NCI-H1417 (cell line): Measurements from ENCODE around the gene ATP13A1.

Source experiments
- DNase-seq, 3 experiments: peaks; one replicate each; lab custom pipeline; 2025; lab: John Stamatoyannopoulos, UW

Gene ATP13A1

DNA sequence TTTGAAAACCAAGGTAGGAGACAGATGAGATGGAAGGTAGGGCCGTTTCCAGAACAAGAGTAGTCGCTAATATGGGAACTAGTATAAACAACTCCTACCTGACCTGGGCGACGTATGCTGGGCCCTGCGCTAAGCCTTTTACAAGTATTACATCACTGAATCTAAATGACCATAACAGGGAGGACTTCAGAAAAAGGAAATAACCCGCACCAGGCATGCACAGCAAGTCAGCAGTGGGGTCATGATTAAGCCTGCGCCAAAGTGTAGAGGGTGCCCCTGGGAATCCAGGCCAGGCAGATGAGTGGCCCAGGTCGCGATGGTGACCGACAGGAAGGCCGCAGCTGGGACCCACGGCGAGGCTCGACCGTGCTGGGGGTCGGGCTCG lies 613 bp downstream of the ATP13A1 start:
- DNase-seq: no peak

DNA sequence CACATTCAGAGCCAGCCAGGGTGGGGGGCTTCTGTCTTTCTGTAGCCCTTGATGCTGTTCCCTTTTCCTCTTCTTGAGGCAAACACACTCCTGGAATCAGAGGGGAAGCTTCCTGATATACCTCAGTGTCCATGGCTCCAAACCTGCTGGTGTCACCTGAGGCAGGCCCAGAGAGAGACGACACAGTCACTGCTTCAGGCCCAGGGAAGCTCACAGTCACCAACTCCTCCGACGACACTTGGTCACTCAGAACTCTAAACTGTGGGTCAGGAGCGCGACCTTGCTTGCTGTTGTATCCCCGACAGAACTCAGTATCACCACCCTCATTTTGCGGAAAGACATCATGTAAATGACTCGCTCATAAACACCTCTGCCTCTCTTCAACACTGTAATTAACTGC lies 1.1 kb downstream of the ATP13A1 start:
- DNase-seq: no peak

DNA sequence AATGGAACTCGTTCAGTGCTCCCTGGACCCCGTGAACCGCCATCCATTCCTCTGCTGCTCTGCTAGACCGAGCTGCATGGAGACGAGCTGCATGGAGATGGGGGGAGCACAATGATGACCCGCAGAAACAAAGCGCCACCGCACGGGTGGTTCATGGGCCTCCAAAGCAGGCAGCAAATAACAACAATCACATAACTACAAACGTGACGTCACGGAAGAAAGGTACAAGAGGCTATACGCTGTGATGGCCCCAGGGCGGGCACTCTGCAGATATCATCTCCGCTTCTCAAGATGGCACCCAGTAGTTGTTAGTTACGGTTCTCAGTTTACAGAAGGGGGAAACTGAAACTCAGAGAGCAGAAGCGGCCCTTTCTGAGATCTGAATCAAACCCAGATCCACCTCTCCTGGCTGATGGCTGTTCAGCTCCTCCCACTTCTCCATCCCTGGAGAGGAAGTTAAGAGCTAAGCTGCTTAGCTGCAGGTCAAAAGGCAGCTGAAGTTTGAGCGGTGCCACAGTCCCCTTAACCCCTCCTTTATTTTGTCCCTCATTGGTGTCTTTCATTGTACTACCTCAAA lies 1.7 kb downstream of the ATP13A1 start:
- DNase-seq: no peak

DNA sequence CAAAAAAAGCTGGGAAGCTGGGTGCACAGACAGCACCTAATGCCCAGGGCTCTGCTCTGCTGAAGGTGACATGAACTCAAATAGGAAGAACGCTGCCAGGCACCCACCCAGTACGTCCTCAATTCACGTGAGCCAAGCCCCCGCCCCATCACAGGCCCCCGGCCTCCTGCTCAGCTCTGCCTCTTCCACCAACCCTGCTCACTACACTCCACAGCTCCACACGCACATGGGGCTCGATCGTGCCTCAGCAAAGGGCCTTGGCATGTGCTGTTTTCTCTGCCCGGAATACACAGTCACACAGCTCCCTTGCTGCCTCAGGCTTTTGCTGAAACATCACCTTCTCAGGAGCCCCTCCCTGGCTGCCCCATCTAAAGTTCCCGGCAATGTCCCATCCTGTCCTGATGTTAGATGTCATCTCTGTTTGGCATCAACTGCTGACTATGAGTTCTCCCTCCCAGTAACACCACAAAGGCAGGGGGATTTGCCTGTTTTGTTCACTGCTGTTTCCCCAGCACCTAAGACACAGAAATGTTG lies 2.3 kb downstream of the ATP13A1 start:
- no peak for DNase-seq

DNA sequence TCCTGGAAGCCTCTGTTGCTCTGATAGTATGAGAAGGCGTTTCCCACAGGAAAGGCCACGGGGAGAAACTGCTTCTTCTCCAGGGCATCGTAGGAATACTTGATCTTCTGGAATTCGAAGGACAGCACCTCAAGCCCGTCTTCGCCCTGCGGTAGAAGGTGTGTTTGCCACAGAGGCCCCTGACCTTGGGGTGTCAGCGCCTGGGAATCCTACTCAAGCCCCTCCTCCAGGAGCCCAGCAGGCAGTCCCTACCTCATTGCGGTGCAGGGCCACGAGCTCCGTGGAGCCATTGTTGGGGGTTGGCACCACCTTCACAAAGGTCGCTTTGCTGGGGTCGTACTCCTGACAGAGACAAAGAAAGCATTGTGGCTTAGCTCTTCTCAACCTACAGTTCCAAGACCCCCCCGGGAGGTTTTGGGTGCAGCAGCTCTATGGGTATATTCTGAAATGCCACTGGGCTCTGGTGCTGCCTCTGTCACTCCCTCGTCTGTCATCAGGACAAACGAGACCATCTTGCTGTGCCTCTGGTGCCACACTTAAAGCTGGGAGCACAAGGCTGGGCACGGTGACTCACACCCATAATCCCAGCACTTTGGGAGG lies 3.7 kb downstream of the ATP13A1 start:
- no peak for DNase-seq

DNA sequence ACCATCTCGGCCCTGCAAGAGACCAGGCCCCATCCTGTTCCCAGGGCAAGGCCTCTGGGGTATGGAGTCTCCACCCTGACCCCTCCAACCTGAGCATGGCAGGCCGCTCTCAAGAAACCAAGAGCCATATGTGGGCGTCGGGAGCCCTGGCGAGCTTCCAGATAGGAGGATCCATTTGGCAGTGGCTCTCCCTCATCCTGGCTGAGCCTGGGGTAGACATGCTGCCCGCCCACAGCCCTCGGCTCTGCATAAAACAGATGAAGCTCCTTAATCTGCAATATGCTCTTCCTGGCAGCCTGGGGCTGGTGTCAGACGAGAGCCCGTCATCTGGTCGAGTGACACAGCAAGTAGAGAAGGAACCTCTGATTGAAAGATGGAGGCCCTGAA lies 6.1 kb downstream of the ATP13A1 start:
- DNase-seq: no peak

DNA sequence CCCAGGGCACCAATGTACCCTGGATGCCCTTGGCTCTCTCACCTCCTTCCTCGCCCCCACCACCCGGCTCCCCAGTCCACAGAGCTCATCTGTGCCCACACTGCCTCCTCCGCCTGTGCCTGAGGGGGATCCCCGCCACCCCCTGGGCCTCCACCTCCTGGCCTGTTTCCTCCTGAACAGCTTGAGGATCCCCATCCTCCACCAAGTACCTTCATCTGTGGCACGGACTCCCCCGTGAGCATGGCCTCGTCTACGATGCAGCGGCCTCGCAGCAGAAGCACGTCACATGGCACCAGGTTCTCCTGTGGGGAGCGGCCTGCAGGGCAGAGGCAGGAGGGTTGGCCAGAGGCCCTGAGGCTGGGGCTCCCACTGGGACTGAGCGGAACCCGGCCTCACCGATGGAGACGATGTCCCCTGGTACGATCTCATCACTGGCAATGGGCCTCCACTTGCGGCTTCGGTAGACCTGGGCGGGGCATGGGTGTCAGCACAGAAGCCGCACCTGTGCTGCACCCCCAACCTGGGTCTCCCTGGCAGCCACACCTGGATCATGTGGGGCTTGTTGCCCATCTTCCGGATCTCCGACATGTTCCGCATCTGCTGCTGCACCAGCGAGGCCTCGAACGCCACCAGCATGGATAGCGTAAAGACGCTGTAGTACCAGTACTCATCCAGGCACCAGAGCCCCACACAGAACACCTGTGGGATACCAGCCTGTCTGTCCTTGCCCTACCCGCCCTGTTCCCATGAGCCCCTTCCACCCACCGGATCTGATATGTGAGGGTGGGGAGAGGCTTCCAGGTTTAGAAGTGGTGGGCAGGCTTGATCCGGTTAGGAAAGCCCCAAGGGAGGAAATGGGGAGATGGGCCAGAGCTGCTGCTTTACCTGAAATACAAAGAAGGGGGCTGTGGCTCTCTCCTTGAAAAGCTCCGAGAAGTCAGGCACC lies 6.8 kb downstream of the ATP13A1 start:
- no peak for DNase-seq

DNA sequence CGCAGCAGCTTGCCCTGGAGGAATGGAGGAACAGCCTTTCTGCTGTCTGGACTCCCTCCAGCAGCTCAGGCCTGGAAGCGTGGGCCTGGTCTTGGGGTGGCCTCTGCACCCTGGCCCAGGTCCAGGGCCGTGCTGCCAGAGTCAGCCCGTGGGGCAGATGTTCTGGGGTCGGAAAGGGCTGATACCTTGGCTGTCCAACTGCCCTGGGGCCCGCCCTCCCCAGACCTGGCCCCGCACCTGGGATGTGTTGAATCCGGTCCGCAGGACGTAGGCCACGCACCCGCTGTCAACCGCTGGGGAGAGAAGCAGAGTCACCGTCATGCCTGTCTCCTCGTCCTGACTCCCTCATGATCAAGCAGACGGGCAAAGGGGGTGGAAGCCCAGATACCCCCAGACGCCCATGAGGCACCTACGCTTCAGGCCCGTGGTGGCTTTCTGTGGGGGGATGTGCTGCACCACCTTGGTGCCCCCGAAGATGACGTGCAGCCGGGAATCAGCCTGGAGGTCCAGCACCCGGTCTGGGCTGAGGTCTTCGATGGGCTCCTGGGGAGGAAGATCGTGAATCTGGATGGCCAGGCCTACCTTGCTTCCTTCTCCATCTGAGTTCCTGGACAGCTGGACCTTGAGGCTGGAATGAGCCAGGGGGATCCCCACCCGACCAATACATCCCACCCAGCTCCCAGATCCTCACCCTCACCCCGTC lies 7.7 kb downstream of the ATP13A1 start:
- DNase-seq: no peak

DNA sequence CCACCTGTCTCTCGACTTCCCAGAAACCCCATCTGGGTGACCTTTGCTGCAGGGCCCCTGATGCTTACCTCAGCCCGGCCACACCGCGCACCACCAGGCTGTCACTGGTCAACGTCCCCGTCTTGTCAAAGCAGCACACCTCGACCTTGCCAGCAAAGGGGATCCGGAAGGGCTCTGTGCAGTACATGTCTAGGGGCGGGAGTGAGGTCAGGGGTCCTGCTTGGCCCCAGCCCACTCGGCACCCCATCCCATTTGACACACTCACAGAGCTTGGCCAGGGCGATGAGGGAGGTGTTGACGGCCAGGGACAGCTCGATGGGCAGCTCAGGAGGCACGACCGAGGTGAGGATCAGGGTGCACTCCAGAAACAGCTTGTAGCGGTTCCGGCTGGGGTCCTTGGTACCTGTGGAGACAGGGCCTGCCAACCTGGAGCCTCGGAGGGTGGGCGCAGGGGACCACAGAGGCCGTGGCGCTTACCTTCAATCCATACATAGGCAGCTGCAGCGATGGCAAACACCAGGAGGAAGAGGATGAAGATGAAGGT lies 8.4 kb downstream of the ATP13A1 start:
- DNase-seq: no peak

DNA sequence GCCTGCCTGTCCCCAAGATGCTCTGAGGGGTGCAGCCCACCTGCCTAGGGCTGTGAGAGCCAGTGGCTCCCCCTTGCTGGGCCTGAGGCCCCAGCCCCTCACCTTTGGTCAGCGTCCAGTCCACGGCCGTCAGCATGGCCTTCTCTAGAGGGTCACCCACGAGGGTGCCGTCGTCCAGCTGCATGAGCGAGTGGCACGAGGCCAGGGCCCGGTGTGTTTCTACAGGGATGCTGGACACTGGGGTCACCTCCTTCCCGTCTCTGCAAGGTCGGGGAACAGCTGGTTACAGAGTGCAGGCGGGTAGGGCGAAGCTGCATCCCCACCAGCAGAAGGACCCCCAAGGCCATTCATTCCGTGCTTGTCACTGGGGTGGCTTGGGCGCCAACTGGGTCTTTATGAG lies 9.0 kb downstream of the ATP13A1 start:
- DNase-seq: no peak

DNA sequence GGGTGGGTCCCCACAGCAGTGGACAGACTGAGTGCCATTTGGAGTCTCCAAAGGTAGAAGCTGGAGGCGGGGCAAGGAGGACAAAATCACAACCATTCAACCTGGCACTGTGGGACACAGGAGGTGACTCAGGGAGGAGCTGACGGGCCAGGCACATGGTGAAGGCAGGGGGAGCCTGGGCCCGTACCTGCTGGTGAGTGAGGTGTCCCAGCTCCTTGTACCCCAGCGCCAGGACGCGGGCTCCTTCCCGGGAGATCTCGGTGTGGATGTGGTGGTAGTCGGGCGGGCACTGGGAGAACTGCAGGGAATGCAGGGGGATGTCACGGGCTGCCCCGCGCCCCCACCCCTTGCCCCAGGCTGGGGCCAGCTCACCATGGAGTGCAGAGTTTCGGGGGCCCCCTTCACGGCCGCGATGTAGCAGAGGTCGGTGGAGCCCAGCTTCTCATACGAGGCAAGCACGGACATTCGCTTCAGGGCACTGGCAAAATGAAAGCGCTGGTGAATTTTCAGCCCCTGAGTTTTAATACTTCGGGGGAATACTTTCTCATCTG lies 9.8 kb downstream of the ATP13A1 start:
- no peak for DNase-seq

DNA sequence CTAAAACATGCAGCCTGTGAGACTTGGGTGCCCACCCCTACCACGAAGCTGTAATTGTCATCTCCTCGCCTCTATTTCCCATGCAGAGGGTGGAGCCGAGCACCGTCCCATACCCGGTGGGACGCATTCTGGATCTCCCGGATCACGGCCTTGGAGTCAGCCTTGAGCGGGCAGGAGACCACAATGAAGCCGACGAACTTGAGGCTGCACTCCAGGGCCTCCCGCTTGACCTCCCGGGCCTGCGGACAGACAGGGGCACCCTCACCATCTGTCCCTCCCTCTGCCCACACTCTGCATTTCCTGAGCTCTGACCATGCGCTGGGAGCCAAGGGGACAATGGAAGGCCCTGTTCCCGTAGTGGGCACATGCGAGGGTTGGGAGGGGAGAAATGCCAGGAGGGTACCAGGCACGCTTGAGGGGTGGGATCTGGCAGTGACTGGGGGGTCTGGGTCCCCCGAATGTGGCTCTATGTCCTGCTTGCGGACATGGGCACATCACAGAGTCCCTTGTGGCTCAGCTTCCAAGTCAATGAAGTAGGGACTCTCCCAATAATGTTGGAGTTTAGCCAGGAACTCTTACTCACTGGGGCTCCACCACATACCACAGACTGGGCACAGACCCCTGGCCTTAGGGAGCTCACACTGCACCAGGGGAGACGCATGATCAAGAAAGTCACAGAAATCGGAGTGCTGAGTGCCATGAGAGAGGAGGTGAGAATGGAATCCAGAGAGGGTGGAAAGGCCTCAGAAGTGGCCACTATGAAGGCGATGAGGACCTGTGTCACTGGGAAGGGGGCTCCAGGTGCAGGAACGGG lies 10.8 kb downstream of the ATP13A1 start:
- no peak for DNase-seq

DNA sequence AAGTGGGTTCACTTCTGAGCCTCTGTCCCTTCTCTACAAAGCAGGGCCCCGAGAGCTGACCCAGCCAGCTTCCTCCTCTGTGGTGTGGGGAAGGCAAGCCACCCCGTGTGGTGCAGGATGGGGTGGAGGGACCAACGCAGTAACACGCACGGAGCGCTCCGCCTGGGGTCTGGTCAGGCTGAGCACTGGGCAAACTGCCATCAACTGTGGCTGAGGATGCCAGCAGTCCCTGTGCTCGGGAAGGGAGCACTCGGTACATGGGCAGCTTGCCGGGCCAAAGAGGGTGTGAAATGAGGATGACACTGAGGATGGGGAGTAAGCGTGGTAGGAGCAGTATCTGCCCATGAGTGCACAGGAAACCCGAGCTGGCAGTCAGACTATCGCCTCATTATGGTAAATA lies 12.4 kb downstream of the ATP13A1 start:
- no peak for DNase-seq

DNA sequence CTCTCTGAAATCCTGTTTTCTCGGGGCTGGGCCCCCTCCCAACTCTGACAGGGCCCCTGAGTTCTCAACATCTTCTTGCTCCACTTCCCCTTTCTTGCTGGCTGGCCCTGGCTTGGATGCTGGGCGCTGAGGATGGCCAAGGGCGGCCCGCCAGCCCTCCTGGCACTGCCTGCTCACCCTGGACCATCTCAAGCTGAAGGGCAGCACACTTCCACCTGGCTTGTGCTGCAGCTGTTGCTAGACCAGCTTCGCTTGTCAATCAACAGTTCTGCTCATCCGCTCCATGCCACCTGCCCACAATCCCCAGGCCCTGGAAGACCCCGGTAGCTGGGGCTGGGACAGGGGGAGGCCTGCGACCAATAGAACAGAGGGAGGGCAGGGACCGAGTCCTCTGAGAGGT lies 13.1 kb downstream of the ATP13A1 start:
- no peak for DNase-seq

DNA sequence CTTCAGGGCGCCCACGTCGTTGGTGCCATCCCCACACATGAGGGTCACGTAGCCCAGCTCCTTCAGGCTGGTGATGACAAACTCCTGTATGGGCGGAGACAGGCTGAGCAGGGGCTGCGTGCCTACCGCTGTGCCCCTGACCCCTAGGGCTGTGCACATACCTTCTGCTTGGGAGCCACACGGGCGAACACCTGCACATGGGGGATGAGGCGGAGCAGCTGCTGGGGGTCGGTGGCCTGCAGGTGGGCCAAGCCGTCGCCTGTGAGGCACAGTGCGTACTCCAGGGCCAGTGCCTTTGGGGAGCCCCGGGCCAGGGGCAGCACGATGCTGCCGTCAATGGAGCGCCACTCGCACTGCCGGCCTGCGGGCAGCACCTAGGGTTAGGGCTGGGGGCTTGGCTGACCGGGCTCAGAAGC lies 13.9 kb downstream of the ATP13A1 start:
- DNase-seq: no peak

DNA sequence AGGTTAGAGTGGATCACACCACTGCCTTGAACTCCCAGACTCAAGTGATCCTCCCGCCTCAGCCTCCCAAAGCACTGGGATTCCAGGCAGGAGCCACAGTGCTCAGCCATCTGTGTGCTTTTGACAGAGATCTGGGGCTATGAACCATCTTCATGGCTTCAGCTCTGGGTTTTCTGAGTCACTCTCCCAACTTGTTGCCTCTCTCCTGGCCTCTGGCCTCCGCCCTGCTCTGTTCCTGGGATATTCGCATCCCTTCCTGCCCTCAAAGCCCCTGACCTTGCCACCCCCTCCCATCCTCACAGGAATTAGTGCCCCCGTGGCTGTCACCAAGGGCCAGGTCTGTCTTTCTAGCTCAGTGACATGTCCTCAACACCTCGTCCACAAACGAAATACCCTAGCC lies 14.3 kb downstream of the ATP13A1 start:
- DNase-seq: no peak

DNA sequence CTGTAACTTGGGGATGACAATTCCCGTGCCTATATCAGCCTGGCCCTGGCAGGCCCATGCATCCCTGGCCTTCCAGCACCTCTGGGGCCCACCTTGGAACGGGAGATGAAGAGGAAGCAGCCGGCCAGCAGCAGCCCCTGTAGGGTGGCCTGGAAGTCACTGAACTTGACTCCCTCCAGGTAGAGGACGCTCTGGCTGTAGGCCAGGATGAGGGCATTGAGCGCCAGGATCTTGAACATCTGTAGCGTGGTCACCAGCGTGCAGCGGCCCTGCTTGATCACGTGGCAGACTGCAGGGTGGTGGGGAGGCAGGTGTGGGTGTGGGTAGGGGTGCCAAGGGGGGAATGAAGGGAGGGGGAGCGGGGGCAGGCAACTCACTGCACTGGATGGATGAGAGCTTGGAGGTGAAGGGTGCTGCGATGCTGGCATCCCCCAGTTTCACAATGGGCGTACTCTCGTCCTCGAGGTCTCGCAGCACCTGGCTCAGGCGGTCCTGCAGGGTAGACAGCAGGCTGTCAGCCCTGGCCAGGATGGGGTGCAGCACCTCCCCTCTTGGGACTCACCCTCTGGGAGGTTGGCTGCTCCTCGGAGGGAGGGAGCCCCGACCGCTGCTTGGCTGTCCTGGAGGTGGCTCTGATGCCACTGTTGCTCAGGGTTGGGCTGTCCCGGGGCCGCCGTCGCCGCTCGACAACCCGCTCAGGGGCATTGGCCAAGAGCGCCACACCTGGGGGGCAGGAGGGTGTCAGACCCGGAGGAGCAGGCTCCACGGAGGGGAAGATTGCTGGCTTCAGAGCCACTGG lies 16.2 kb downstream of the ATP13A1 start:
- no peak for DNase-seq

DNA sequence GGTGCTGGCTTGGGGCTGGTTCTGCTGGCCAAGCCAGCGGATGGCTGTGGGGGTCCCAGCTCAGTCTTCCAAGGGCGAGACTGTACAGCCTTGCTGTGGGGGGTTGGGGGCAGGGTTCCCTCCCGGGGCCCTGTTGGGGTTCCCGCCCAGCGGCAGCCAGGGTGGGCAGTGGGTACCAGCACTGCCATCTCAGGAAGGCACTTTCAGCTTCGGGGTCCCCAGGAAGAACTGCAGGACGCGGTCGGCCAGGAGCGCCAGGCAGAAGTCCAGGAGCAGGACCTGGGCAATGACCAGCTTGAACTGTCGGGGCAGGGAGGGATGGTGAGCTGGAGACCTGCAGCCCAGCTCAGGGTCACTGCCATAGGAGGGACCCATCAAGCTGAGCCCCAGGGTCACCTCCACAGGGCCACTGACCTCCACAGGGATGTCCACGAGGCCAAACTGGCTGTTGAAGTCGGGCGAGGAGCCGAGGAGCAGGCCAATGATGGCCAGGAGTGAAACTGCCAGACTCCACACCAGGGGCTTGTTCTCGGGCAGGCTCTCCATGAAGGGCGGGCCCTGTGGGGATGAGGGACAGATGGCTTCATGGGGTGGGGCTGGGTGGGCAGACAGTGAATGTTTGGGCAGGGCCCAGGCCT lies 18.1 kb downstream of the ATP13A1 start:
- no peak for DNase-seq

DNA sequence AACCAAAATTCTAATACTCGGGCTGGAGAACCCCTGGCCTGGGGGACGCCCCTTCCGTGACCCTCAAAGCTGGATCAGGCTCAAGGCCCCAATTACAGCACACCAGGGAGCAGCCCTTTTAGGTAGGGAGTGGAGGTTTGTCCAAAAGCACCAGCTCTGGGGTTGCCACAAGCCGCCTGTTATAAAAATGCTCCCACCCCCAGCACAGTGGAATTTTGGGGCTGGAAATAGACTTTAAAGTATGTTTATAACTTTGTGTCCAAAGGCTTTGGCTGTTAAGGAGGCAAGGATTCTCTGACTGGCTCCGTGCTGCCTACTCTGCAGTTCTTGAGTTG lies 19.5 kb downstream of the ATP13A1 start:
- no peak for DNase-seq
